ENCODE measurements around the gene TPBGL.
"Not testable (repeated sequence)": the region's sequence is repeated elsewhere in the genome, so short reads cannot be mapped to it uniquely, and the experiment has no call there.

Gene TPBGL

GRCh38 chr11:75272821-75273301 is 32.3 kb downstream of the TPBGL start:
- no peak for DNase-seq (ENCODE audit: low read depth)

- DNase-seq (ENCODE audit: low read depth): no peak
These were observed 33.1 kb downstream of the TPBGL start for GRCh38 chr11:75273411-75274391.

- DNase-seq (ENCODE audit: low read depth): not testable (repeated sequence)
These were observed 34.1 kb downstream of the TPBGL start for GRCh38 chr11:75274716-75275115.

GRCh38 chr11:75275581-75275980 is 35.0 kb downstream of the TPBGL start:
- peak; percentile 30 for DNase-seq (ENCODE audit: low read depth)

- no peak for DNase-seq (ENCODE audit: low read depth)
These were observed 35.6 kb downstream of the TPBGL start for GRCh38 chr11:75276186-75276585.

GRCh38 chr11:75276686-75277085 is 36.1 kb downstream of the TPBGL start:
- DNase-seq (ENCODE audit: low read depth): no peak

GRCh38 chr11:75277211-75277805 is 36.7 kb downstream of the TPBGL start:
- no peak for DNase-seq (ENCODE audit: low read depth)

- no peak for DNase-seq (ENCODE audit: low read depth)
These were observed 37.6 kb downstream of the TPBGL start for GRCh38 chr11:75277991-75278790.

- DNase-seq (ENCODE audit: low read depth): no peak
These were observed 38.7 kb downstream of the TPBGL start for GRCh38 chr11:75279273-75279672.

- DNase-seq (ENCODE audit: low read depth): peak; percentile 51
These were observed 39.7 kb downstream of the TPBGL start for GRCh38 chr11:75280227-75280701.

- no peak for DNase-seq (ENCODE audit: low read depth)
These were observed 40.3 kb downstream of the TPBGL start for GRCh38 chr11:75280770-75281468.

- DNase-seq (ENCODE audit: low read depth): no peak
These were observed 41.0 kb downstream of the TPBGL start for GRCh38 chr11:75281469-75282095.

GRCh38 chr11:75283391-75283931 is 42.9 kb downstream of the TPBGL start:
- no peak for DNase-seq (ENCODE audit: low read depth)

- no peak for DNase-seq (ENCODE audit: low read depth)
These were observed 45.3 kb downstream of the TPBGL start for GRCh38 chr11:75285776-75286360.

GRCh38 chr11:75286826-75287465 is 46.4 kb downstream of the TPBGL start:
- DNase-seq (ENCODE audit: low read depth): no peak

GRCh38 chr11:75287579-75287978 is 47.0 kb downstream of the TPBGL start:
- DNase-seq (ENCODE audit: low read depth): no peak

- DNase-seq (ENCODE audit: low read depth): no peak
These were observed 48.9 kb downstream of the TPBGL start for GRCh38 chr11:75289511-75289760.

- no peak for DNase-seq (ENCODE audit: low read depth)
These were observed 49.3 kb downstream of the TPBGL start for GRCh38 chr11:75289919-75290318.

GRCh38 chr11:75291741-75292140 is 51.2 kb downstream of the TPBGL start:
- DNase-seq (ENCODE audit: low read depth): no peak

GRCh38 chr11:75292943-75293342 is 52.4 kb downstream of the TPBGL start:
- no peak for DNase-seq (ENCODE audit: low read depth)
